H1 (cell line): ENCODE results near the gene MAFB.

Source experiments
- BRCA1 ChIP-seq: IDR thresholded peaks from 2 replicates; pipeline ENCODE4 v1.6.1; 2012; ENCODE audit warnings: low read depth, low read length, improper control_type of control experiment
- CBX8 ChIP-seq: fragments of 300-800, 300-1000 bp; sonication (generic); IDR thresholded peaks from 2 replicates; pipeline ENCODE4 v1.7.1; 2016; ENCODE audit warnings: low read depth, low read length, borderline replicate concordance
- CTCF ChIP-seq, 3 experiments: IDR thresholded peaks; 1 replicate in 2 of 3; 2 replicates in 1 of 3; pipeline versions ENCODE4 v1.5.1 to v1.6.1; 2011; ENCODE audit warnings: low read length in 3 of 3, mild to moderate bottlenecking in 3 of 3, inconsistent platforms in 2 of 3, low read depth in 1 of 3, moderate library complexity in 1 of 3; ENCODE audit not compliant: insufficient read depth in 1 of 3; ENCODE audit errors: control extremely low read depth in 1 of 3
- JUN ChIP-seq: IDR thresholded peaks from 2 replicates; pipeline ENCODE4 v1.6.1; 2011; ENCODE audit warnings: low read depth, mild to moderate bottlenecking, improper control_type of control experiment, low read length
- POLR2AphosphoS5 ChIP-seq: IDR thresholded peaks from 2 replicates; pipeline ENCODE4 v1.6.1; 2011; ENCODE audit warnings: low read depth, low read length
- RFX5 ChIP-seq: IDR thresholded peaks from 2 replicates; pipeline ENCODE4 v1.6.1; 2011; ENCODE audit warnings: low read depth, low read length, improper control_type of control experiment, borderline replicate concordance
- SIN3A ChIP-seq, 2 experiments: IDR thresholded peaks in 1 of 2; conservative IDR thresholded peaks in 1 of 2; 2 replicates each; pipeline ENCODE4 v1.6.1; 2011 to 2012; ENCODE audit warnings: low read length in 2 of 2, improper control_type of control experiment in 1 of 2, low read depth in 1 of 2, mild to moderate bottlenecking in 1 of 2
- SP1 ChIP-seq: IDR thresholded peaks from 2 replicates; pipeline ENCODE4 v1.6.1; 2011; ENCODE audit warnings: low read depth, low read length
- TEAD4 ChIP-seq: IDR thresholded peaks from 2 replicates; pipeline ENCODE4 v1.6.1; 2012; ENCODE audit warnings: low read depth, low read length, inconsistent platforms, mixed read lengths

- no peak for TF ChIP-seq JUN
- no peak for TF ChIP-seq POLR2AphosphoS5
- TF ChIP-seq CTCF (IDR thresholded peaks at IDR 0.05; ENCODE audit: control extremely low read depth in 1 of 3, insufficient read depth in 1 of 3, low read depth in 1 of 3, low read length in 3 of 3): no peak
- TF ChIP-seq SP1: no peak
- TF ChIP-seq BRCA1: no peak
- TF ChIP-seq RFX5: no peak
- no peak for TF ChIP-seq TEAD4
- TF ChIP-seq CBX8: no peak
- no peak for TF ChIP-seq SIN3A (conservative IDR thresholded peaks at IDR 0.05 in 1 of 2, IDR thresholded peaks at IDR 0.05 in 1 of 2; ENCODE audit: low read depth in 1 of 2, low read length in 2 of 2)
Measured at GRCh38 chr20:40675599-40676221, 13.3 kb downstream of the MAFB start.
